Measurements from ENCODE around the gene TMEM120A. TPM values are rescaled to one million over a fixed set of nuclear protein-coding genes. Genes with fewer than 3 reads are reported as not detected.
"Not testable (repeated sequence)": the region's sequence is repeated elsewhere in the genome, so short reads cannot be mapped to it uniquely, and the experiment has no call there.

Gene TMEM120A
- total RNA-seq, 1 donor from 2014 or later, result 26.4 TPM

GRCh38 chr7:76011442-76011861 lies 17.1 kb upstream of the TMEM120A start:
- peaks cover 4% of the 10 kb centered on the region for H3K4me1 Mint-ChIP-seq (ENCODE audit: low read depth, unreplicated experiment)
- TF ChIP-seq, protein P1, sequence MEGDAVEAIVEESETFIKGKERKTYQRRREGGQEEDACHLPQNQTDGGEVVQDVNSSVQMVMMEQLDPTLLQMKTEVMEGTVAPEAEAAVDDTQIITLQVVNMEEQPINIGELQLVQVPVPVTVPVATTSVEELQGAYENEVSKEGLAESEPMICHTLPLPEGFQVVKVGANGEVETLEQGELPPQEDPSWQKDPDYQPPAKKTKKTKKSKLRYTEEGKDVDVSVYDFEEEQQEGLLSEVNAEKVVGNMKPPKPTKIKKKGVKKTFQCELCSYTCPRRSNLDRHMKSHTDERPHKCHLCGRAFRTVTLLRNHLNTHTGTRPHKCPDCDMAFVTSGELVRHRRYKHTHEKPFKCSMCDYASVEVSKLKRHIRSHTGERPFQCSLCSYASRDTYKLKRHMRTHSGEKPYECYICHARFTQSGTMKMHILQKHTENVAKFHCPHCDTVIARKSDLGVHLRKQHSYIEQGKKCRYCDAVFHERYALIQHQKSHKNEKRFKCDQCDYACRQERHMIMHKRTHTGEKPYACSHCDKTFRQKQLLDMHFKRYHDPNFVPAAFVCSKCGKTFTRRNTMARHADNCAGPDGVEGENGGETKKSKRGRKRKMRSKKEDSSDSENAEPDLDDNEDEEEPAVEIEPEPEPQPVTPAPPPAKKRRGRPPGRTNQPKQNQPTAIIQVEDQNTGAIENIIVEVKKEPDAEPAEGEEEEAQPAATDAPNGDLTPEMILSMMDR (IDR thresholded peaks at IDR 0.05; ENCODE audit: partially characterized antibody, unreplicated experiment), result no peak
- H3K27me3 Mint-ChIP-seq (ENCODE audit: unreplicated experiment), result peaks cover 3% of the 10 kb centered on the region
- H3K36me3 Mint-ChIP-seq (ENCODE audit: unreplicated experiment), result peaks cover 8% of the 10 kb centered on the region
- H3K4me3 Mint-ChIP-seq (ENCODE audit: unreplicated experiment), result no peak overlapping the region
- peak; percentile 48 for DNase-seq
- H3K9me3 Mint-ChIP-seq (ENCODE audit: unreplicated experiment), result no peaks in the 10 kb centered on the region
- peak overlapping the region; percentile 31 for H3K27ac Mint-ChIP-seq (ENCODE audit: unreplicated experiment)

- Mint-ChIP-seq H3K27me3 (ENCODE audit: unreplicated experiment) (peaks cover 3% of the 10 kb centered on the region), H3K36me3 (ENCODE audit: unreplicated experiment) (peaks cover 5% of the 10 kb centered on the region), H3K4me1 (ENCODE audit: low read depth, unreplicated experiment) (peaks cover 4% of the 10 kb centered on the region), H3K4me3 (ENCODE audit: unreplicated experiment) (no peak overlapping the region), H3K27ac (ENCODE audit: unreplicated experiment) (no peak overlapping the region), H3K9me3 (ENCODE audit: unreplicated experiment) (no peaks in the 10 kb centered on the region)
- TF ChIP-seq, protein P1 (IDR thresholded peaks at IDR 0.05; ENCODE audit: partially characterized antibody, unreplicated experiment), result no peak
- DNase-seq, result no peak
These were observed 15.5 kb upstream of the TMEM120A start for GRCh38 chr7:76009672-76010600.

DNA sequence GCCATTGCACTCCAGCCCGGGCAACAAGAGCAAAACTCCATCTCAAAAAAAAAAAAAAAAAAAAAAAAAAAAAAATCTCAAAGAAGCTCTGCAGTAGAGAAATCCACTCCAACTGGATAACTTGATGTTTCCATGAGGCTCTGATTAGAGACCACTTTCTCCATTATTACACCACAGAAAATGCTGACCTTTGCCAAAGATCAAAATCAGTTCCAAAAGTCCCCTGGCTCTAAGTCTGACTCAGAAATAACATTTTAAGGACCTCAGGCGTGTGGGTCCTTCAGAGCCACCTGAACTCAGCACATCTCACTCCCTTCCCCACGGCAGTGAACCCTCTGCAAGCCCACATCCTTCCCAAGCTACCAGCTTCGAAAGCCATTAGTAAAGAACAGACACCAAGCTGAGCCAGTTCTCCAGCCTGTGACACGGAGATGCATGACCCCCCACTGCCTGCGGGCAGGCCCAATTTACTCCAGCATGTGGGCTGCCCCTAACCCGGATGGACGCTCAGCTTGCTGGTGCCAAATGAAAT lies 13.8 kb upstream of the TMEM120A start:
- Mint-ChIP-seq H3K27me3 (ENCODE audit: unreplicated experiment) (peaks cover 3% of the 10 kb centered on the region), H3K9me3 (ENCODE audit: unreplicated experiment) (no peaks in the 10 kb centered on the region), H3K4me3 (ENCODE audit: unreplicated experiment) (no peak overlapping the region), H3K27ac (ENCODE audit: unreplicated experiment) (no peak overlapping the region), H3K4me1 (ENCODE audit: low read depth, unreplicated experiment) (peaks cover 4% of the 10 kb centered on the region), H3K36me3 (ENCODE audit: unreplicated experiment) (peaks cover 5% of the 10 kb centered on the region)
- TF ChIP-seq, protein P1 (IDR thresholded peaks at IDR 0.05; ENCODE audit: partially characterized antibody, unreplicated experiment), result no peak
- no peak for DNase-seq

GRCh38 chr7:76005004-76005403 lies 10.6 kb upstream of the TMEM120A start:
- not testable (repeated sequence) for H3K36me3 Mint-ChIP-seq (ENCODE audit: unreplicated experiment); H3K4me1 Mint-ChIP-seq (ENCODE audit: low read depth, unreplicated experiment); H3K27me3 Mint-ChIP-seq (ENCODE audit: unreplicated experiment); H3K4me3 Mint-ChIP-seq (ENCODE audit: unreplicated experiment); H3K27ac Mint-ChIP-seq (ENCODE audit: unreplicated experiment); DNase-seq; H3K9me3 Mint-ChIP-seq (ENCODE audit: unreplicated experiment)

- Mint-ChIP-seq H3K27ac (ENCODE audit: unreplicated experiment) (no peak overlapping the region), H3K27me3 (ENCODE audit: unreplicated experiment) (peaks cover 2% of the 10 kb centered on the region), H3K9me3 (ENCODE audit: unreplicated experiment) (peaks cover 1% of the 10 kb centered on the region), H3K4me3 (ENCODE audit: unreplicated experiment) (no peak overlapping the region), H3K36me3 (ENCODE audit: unreplicated experiment) (peaks cover 10% of the 10 kb centered on the region), H3K4me1 (ENCODE audit: low read depth, unreplicated experiment) (no peaks in the 10 kb centered on the region)
- no peak for DNase-seq
- TF ChIP-seq, protein P1 (IDR thresholded peaks at IDR 0.05; ENCODE audit: partially characterized antibody, unreplicated experiment), result no peak
These were observed 9.0 kb upstream of the TMEM120A start for GRCh38 chr7:76003351-76003750.
